ENCODE measurements around the gene SYPL1.

The SYPL1 gene

DNA sequence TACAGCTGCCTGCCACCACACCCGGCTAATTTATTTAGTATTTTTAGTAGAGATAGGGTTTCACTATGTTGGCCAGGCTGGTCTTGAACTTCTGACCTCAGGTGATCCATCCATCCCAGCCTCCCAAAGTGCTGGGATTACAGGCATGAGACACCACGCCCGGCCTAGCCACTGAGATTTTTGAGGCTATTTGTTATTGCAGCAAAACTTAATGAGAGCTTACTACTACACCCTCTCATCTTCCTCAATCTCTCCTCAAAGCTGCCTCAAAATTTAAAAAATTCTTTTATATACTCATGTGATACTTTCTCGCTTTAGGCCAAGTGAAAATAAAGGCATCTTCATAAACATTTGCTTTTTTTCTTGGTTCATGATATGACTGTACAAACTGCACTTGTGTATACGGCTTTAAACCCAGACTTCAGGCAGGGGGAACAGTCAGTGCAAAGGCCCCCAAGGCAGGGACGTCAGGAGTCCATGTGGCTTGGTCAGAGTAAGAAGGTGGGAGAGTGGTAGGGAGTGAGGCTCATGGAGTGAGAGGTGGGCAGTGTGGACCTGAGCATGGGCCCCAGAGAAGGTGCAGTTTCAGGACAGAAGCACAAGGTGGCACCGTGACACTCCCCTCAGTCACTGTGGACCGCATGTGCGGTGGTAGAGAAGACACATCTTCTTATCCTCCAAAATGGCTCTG lies 55.5 kb downstream of the SYPL1 start:
- Histone ChIP-seq H3K36me3 (ENCODE audit: control insufficient read depth in 2 of 2, insufficient read depth in 1 of 2, low read length in 2 of 2) (no peaks in the 10 kb centered on the region), H3K4me3 (ENCODE audit: low read depth, low read length) (no peak overlapping the region), H3K27ac (ENCODE audit: extremely low read depth, low read depth, low read length) (no peak overlapping the region), H3K9me3 (ENCODE audit: control insufficient read depth, insufficient read depth, low read depth, low read length) (no peaks in the 10 kb centered on the region), H3K4me1 (ENCODE audit: control insufficient read depth, insufficient read depth, low read length) (no peaks in the 10 kb centered on the region)
- CTCF ChIA-PET = interaction anchor here (0.6 to 6.9 kb wide), 22 partner anchors 9 to 1394 kb away, joined by 3 to 144 read pairs (median 4); no protein-coding TSS in a partner anchor
- POLR2A ChIA-PET = no interaction called here
- TF ChIP-seq, protein P1, sequence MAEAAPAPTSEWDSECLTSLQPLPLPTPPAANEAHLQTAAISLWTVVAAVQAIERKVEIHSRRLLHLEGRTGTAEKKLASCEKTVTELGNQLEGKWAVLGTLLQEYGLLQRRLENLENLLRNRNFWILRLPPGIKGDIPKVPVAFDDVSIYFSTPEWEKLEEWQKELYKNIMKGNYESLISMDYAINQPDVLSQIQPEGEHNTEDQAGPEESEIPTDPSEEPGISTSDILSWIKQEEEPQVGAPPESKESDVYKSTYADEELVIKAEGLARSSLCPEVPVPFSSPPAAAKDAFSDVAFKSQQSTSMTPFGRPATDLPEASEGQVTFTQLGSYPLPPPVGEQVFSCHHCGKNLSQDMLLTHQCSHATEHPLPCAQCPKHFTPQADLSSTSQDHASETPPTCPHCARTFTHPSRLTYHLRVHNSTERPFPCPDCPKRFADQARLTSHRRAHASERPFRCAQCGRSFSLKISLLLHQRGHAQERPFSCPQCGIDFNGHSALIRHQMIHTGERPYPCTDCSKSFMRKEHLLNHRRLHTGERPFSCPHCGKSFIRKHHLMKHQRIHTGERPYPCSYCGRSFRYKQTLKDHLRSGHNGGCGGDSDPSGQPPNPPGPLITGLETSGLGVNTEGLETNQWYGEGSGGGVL (tag by site-specific recombination; IDR thresholded peaks at IDR 0.05) = no peak
- TF ChIP-seq KLF7 (tag by site-specific recombination; IDR thresholded peaks at IDR 0.05; ENCODE audit: borderline replicate concordance) = no peak
- TF ChIP-seq, protein P2, sequence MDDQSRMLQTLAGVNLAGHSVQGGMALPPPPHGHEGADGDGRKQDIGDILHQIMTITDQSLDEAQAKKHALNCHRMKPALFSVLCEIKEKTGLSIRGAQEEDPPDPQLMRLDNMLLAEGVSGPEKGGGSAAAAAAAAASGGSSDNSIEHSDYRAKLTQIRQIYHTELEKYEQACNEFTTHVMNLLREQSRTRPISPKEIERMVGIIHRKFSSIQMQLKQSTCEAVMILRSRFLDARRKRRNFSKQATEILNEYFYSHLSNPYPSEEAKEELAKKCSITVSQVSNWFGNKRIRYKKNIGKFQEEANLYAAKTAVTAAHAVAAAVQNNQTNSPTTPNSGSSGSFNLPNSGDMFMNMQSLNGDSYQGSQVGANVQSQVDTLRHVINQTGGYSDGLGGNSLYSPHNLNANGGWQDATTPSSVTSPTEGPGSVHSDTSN (CRISPR knock-in tag; IDR thresholded peaks at IDR 0.05) = no peak
- no peak for TF ChIP-seq ZNF324 (tag by site-specific recombination; IDR thresholded peaks at IDR 0.05)
- TF ChIP-seq, protein P3, sequence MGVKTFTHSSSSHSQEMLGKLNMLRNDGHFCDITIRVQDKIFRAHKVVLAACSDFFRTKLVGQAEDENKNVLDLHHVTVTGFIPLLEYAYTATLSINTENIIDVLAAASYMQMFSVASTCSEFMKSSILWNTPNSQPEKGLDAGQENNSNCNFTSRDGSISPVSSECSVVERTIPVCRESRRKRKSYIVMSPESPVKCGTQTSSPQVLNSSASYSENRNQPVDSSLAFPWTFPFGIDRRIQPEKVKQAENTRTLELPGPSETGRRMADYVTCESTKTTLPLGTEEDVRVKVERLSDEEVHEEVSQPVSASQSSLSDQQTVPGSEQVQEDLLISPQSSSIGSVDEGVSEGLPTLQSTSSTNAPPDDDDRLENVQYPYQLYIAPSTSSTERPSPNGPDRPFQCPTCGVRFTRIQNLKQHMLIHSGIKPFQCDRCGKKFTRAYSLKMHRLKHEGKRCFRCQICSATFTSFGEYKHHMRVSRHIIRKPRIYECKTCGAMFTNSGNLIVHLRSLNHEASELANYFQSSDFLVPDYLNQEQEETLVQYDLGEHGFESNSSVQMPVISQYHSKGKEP (tag by site-specific recombination; IDR thresholded peaks at IDR 0.05) = no peak
- no peak for TF ChIP-seq ZNF146 (tag by site-specific recombination; IDR thresholded peaks at IDR 0.05)
- no peak for TF ChIP-seq ZNF404 (tag by site-specific recombination; IDR thresholded peaks at IDR 0.05)
- no peak for TF ChIP-seq GLIS1 (tag by site-specific recombination; IDR thresholded peaks at IDR 0.05)
- no peak for TF ChIP-seq ZNF138 (tag by site-specific recombination; IDR thresholded peaks at IDR 0.05; ENCODE audit: borderline replicate concordance)
- no peak for TF ChIP-seq ZNF341 (tag by site-specific recombination; IDR thresholded peaks at IDR 0.05; ENCODE audit: low read depth)
- TF ChIP-seq ZNF629 (tag by site-specific recombination; IDR thresholded peaks at IDR 0.05) = no peak
- TF ChIP-seq ZNF768 (tag by site-specific recombination; IDR thresholded peaks at IDR 0.05) = no peak
- no peak for TF ChIP-seq ZNF211 (tag by site-specific recombination; IDR thresholded peaks at IDR 0.05; ENCODE audit: low read depth)
- no peak for TF ChIP-seq ZBTB21 (tag by site-specific recombination; IDR thresholded peaks at IDR 0.05)
- TF ChIP-seq, protein P4, sequence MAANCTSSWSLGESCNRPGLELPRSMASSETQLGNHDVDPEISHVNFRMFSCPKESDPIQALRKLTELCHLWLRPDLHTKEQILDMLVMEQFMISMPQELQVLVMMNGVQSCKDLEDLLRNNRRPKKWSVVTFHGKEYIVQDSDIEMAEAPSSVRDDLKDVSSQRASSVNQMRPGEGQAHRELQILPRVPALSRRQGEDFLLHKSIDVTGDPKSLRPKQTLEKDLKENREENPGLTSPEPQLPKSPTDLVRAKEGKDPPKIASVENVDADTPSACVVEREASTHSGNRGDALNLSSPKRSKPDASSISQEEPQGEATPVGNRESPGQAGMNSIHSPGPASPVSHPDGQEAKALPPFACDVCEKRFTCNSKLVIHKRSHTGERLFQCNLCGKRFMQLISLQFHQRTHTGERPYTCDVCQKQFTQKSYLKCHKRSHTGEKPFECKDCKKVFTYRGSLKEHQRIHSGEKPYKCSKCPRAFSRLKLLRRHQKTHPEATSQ (tag by site-specific recombination; IDR thresholded peaks at IDR 0.05) = no peak
- no peak for TF ChIP-seq HOXD13 (CRISPR knock-in tag; IDR thresholded peaks at IDR 0.05; ENCODE audit: borderline replicate concordance)
- TF ChIP-seq ZIC2 (tag by site-specific recombination; IDR thresholded peaks at IDR 0.05) = no peak
- TF ChIP-seq ZNF10 (tag by site-specific recombination; IDR thresholded peaks at IDR 0.05) = no peak
- no peak for TF ChIP-seq ZNF48 (tag by site-specific recombination; IDR thresholded peaks at IDR 0.05)
- 0 out of 2 replicates have a peak, but pooled peaks have one; percentile 44 for TF ChIP-seq ZNF660 (tag by site-specific recombination; IDR thresholded peaks at IDR 0.05)
- TF ChIP-seq ZNF2 (tag by site-specific recombination; IDR thresholded peaks at IDR 0.05) = 0 out of 2 replicates have a peak, but pooled peaks have one; percentile 33
- no peak for TF ChIP-seq ZNF664 (tag by site-specific recombination; IDR thresholded peaks at IDR 0.05)
- TF ChIP-seq ZNF350 (tag by site-specific recombination; IDR thresholded peaks at IDR 0.05) = no peak
- TF ChIP-seq ZNF140 (tag by site-specific recombination; IDR thresholded peaks at IDR 0.05) = no peak
- no peak for TF ChIP-seq ZNF175 (tag by site-specific recombination; IDR thresholded peaks at IDR 0.05)
- TF ChIP-seq ZNF391 (tag by site-specific recombination; IDR thresholded peaks at IDR 0.05; ENCODE audit: borderline replicate concordance, low read depth) = 0 out of 2 replicates have a peak, but pooled peaks have one; percentile 44
- TF ChIP-seq GLI2 (tag by site-specific recombination; IDR thresholded peaks at IDR 0.05; ENCODE audit: borderline replicate concordance, low read depth) = no peak
- no peak for TF ChIP-seq ZNF155 (tag by site-specific recombination; IDR thresholded peaks at IDR 0.05)
- TF ChIP-seq TCF7L2 (IDR thresholded peaks at IDR 0.05; ENCODE audit: borderline replicate concordance, low read depth, low read length) = no peak
- TF ChIP-seq, protein P5, sequence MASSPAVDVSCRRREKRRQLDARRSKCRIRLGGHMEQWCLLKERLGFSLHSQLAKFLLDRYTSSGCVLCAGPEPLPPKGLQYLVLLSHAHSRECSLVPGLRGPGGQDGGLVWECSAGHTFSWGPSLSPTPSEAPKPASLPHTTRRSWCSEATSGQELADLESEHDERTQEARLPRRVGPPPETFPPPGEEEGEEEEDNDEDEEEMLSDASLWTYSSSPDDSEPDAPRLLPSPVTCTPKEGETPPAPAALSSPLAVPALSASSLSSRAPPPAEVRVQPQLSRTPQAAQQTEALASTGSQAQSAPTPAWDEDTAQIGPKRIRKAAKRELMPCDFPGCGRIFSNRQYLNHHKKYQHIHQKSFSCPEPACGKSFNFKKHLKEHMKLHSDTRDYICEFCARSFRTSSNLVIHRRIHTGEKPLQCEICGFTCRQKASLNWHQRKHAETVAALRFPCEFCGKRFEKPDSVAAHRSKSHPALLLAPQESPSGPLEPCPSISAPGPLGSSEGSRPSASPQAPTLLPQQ (tag by site-specific recombination; IDR thresholded peaks at IDR 0.05) = 0 out of 2 replicates have a peak, but pooled peaks have one; percentile 42
- TF ChIP-seq ZNF157 (tag by site-specific recombination; IDR thresholded peaks at IDR 0.05) = no peak
- no peak for TF ChIP-seq ZNF473 (tag by site-specific recombination; IDR thresholded peaks at IDR 0.05)
- TF ChIP-seq SP7 (tag by site-specific recombination; IDR thresholded peaks at IDR 0.05) = 0 out of 2 replicates have a peak, but pooled peaks have one; percentile 27

Measured in HEK293 (cell line).